Measurements from ENCODE around the gene NEGR1.

DNA sequence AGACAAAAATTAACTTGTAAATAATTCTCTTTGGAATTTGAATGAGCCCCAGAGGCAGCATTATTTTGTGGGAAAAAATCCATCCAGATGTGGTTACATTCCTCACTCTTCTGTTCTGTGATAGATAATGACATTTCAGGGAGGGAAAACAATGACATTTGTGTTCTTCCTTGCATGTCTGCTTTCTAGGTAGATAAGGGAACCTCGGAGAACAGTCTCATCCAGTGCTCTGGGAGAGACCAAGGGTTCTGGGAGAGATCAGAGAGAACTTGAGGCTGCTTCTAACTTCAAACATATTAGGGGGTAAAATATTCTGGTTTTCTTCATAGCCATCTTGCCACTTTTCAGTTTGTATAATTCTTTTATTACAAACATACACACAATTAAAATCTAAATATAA, 269.2 kb downstream of the NEGR1 start:
- no peak for TF ChIP-seq POLR2AphosphoS5 (IDR thresholded peaks at IDR 0.05)
- TF ChIP-seq POLR2A (IDR thresholded peaks at IDR 0.05), result no peak
- TF ChIP-seq, protein P1, sequence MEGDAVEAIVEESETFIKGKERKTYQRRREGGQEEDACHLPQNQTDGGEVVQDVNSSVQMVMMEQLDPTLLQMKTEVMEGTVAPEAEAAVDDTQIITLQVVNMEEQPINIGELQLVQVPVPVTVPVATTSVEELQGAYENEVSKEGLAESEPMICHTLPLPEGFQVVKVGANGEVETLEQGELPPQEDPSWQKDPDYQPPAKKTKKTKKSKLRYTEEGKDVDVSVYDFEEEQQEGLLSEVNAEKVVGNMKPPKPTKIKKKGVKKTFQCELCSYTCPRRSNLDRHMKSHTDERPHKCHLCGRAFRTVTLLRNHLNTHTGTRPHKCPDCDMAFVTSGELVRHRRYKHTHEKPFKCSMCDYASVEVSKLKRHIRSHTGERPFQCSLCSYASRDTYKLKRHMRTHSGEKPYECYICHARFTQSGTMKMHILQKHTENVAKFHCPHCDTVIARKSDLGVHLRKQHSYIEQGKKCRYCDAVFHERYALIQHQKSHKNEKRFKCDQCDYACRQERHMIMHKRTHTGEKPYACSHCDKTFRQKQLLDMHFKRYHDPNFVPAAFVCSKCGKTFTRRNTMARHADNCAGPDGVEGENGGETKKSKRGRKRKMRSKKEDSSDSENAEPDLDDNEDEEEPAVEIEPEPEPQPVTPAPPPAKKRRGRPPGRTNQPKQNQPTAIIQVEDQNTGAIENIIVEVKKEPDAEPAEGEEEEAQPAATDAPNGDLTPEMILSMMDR (IDR thresholded peaks at IDR 0.05), result no peak
